Heart right ventricle (tissue), 16 donors: Measurements from ENCODE around the gene ACTN3. TPM values are rescaled to one million over a fixed set of nuclear protein-coding genes. Genes with fewer than 3 reads are reported as not detected.
"Not testable (repeated sequence)": the region's sequence is repeated elsewhere in the genome, so short reads cannot be mapped to it uniquely, and the experiment has no call there.

Experiments
- ATAC-seq, 8 donors: fragments of 200-7000 bp; cut with Tn5 transposase; one replicate each; pipeline ENCODE4 v1.9.1; 2020; ENCODE audit warnings: mild to moderate bottlenecking in 8 of 8, moderate library complexity in 8 of 8, moderate number of reproducible peaks in 1 of 8
- DNase-seq, 2 donors: peaks; one replicate each; pipeline ENCODE4 v3.0.0-alpha.2; 2020
- H3K27ac ChIP-seq, 10 donors: fragments of 200-600 bp; sonication (generic) in 2 of 10; one replicate each; pipeline versions ENCODE4 v1.5.0 to v1.8.0; 2020 to 2022; ENCODE audit warnings: mild to moderate bottlenecking in 3 of 10
- H3K27me3 ChIP-seq, 7 donors: fragments of 200-600 bp; one replicate each; pipeline ENCODE4 v1.8.0; 2021 to 2022; ENCODE audit warnings: mild to moderate bottlenecking in 2 of 7
- H3K36me3 ChIP-seq, 9 donors: fragments of 200-600 bp; sonication (generic) in 1 of 9; one replicate each; pipeline versions ENCODE4 v1.5.0 to v1.8.0; 2020 to 2022; ENCODE audit warnings: mild to moderate bottlenecking in 2 of 9
- H3K4me1 ChIP-seq, 9 donors: fragments of 200-600 bp; sonication (generic) in 1 of 9; one replicate each; pipeline versions ENCODE4 v1.5.0 to v1.8.0; 2020 to 2022; ENCODE audit warnings: mild to moderate bottlenecking in 4 of 9
- H3K4me3 ChIP-seq, 10 donors: fragments of 200-600 bp; sonication (generic) in 2 of 10; one replicate each; pipeline versions ENCODE4 v1.5.0 to v1.8.0; 2020 to 2022; ENCODE audit warnings: mild to moderate bottlenecking in 7 of 10, moderate library complexity in 2 of 10
- H3K9me3 ChIP-seq, 11 donors: fragments of 200-600 bp in 10 of 11; sonication (generic) in 2 of 11; one replicate each; pipeline versions ENCODE4 v1.5.0 to v1.8.0; 2013 to 2022; ENCODE audit warnings: mild to moderate bottlenecking in 2 of 11, control low read depth in 1 of 11, moderate library complexity in 1 of 11
- CTCF ChIP-seq, 9 donors: fragments of 200-600 bp; sonication (generic) in 2 of 9; IDR thresholded peaks; one replicate each; pipeline versions ENCODE4 v1.5.0 to v1.8.0; 2021 to 2022; ENCODE audit warnings: antibody characterized with exemption in 9 of 9, mild to moderate bottlenecking in 5 of 9, moderate library complexity in 1 of 9
- WGBS, 2 donors: extraction: QIAGEN DNeasy Blood & Tissue Kit; methylation state at CpG; one replicate each; pipeline ENCODE4 v1.1.7; 2013; ENCODE audit warnings: inconsistent platforms in 1 of 2; 5-methylcytosine and 5-hydroxymethylcytosine counted together
- intact Hi-C, 10 donors: fragments of 100-400 bp; cut with DNase I; formaldehyde crosslinking; loops; one replicate each; pipeline versions ENCODE4 v1.11.1 to v1.14.2; 2022
- polyA plus RNA-seq, 2 donors: library from polyadenylated mRNA; stranded (reverse); fragments of 200-250 nt; gene quantifications; one replicate each; pipeline ENCODE4 v1.2.3, GENCODE V29; 2013
- total RNA-seq, 10 donors: library from RNA; stranded (reverse); fragmentation: NEBNext Ultra II Directional in 3 of 10; extraction: Animal tissue kit (Norgen Biotek cat#: 25700) in 3 of 10; gene quantifications; one replicate each; pipeline versions ENCODE4 v1.2.1 to v1.2.4, GENCODE V29; 2021 to 2023
- donor health status: Arrhythmogenic right ventricular cardiomyopathy.
- donor health status: ischemic (EF 13 %, LVEDD 7.1; RV severe dilation, severe dysfunction).
- donor health status: healthy with polysubstance abuse.
- donor health status: DM: no; HTN: yes; CAD: no.
- donor health status: DM: no; HTN: no; CAD: no.
- donor health status: ischemic (EF 25% LVEDD 6.9; RV normal size, moderate dysfunction).
- donor health status: ischemic (EF 25% LVEDD 5.7; RV mildly dilated, moderate dysfunction).
- donor health status: healthy.
- donor health status: DM: yes; HTN: yes; CAD: no.
- donor health status: Ischemic cardiomyopathy.
- donor health status: ischemic (EF 35%, LVEDD 5.7; RV mildly dilated, moderate dysfunction).
- donor health status: nonischemic (EF 11% LVEDD 7.7; RV severe dilation, severe dysfunction).
- donor health status: DM: yes; HTN: yes; CAD: no.
- donor health status: PGD.
- donor health status: ischemic (EF 29% LVEDD 5.4; RV normal size, mild dysfunction).
- donor health status: nonischemic (EF 23%, LVEDD 6.1; RV moderate dilation, normal function).

The ACTN3 gene
- total and polyA plus RNA-seq, 12 donors = 0.03 to 0.24 TPM; not detected in 10

- Histone ChIP-seq H3K36me3 (no peaks in the 10 kb centered on the region), H3K4me3 (no peak overlapping the region), H3K27me3 (no peaks in the 10 kb centered on the region), H3K9me3 (peaks cover 0 to 13% (median 0%) of the 10 kb centered on the region in 11 donors), H3K27ac (no peak overlapping the region), H3K4me1 (peaks cover 0 to 8% (median 6%) of the 10 kb centered on the region in 9 donors)
- intact Hi-C loops = loop anchor here in 1 of 10 donors (5.0 kb wide), 1 partner anchor 96 kb away; the partner anchor contains the start of gene RBM4B
- ATAC-seq = no peak
- DNase-seq = no peak
- no peak for TF ChIP-seq CTCF (IDR thresholded peaks at IDR 0.05)
- 78 to 81% methylated on average over 3 of the region's 3 CpGs for WGBS, 2 donors
These were observed 34.6 kb downstream of the ACTN3 start for GRCh38 chr11:66581261-66581660.

GRCh38 chr11:66582565-66583147, 36.0 kb downstream of the ACTN3 start:
- H3K4me1 ChIP-seq, DNase-seq, H3K27ac ChIP-seq, H3K36me3 ChIP-seq, ATAC-seq, H3K4me3 ChIP-seq, H3K27me3 ChIP-seq: not testable (repeated sequence)
- WGBS, 2 donors = 85 to 86% methylated on average over 3 of the region's 3 CpGs
- peaks cover 0 to 13% (median 0%) of the 10 kb centered on the region in 11 donors for H3K9me3 ChIP-seq
- intact Hi-C loops = loop anchor here in 1 of 10 donors (5.0 kb wide), 1 partner anchor 95 kb away; the partner anchor contains the start of gene RBM4B

GRCh38 chr11:66585447-66585846, 38.7 kb downstream of the ACTN3 start:
- intact Hi-C loops, H3K27me3 ChIP-seq, DNase-seq, ATAC-seq, H3K4me3 ChIP-seq, H3K36me3 ChIP-seq, H3K27ac ChIP-seq, H3K4me1 ChIP-seq: not testable (repeated sequence)
- peaks cover 0 to 13% (median 0%) of the 10 kb centered on the region in 11 donors for H3K9me3 ChIP-seq
- 90 to 95% methylated on average over 1 of the region's 1 CpG for WGBS, 2 donors

GRCh38 chr11:66586136-66586535, 39.4 kb downstream of the ACTN3 start:
- Histone ChIP-seq H3K36me3 (no peaks in the 10 kb centered on the region), H3K4me3 (no peak overlapping the region), H3K27ac (no peak overlapping the region), H3K4me1 (no peaks in the 10 kb centered on the region), H3K27me3 (no peaks in the 10 kb centered on the region), H3K9me3 (peaks cover 0 to 13% (median 0%) of the 10 kb centered on the region in 11 donors)
- no peak for TF ChIP-seq CTCF (IDR thresholded peaks at IDR 0.05)
- DNase-seq (no peak), ATAC-seq (no peak)
- intact Hi-C loops = no loop called here
- 54 to 62% methylated on average over 2 of the region's 2 CpGs for WGBS, 2 donors

- intact Hi-C loops, H3K36me3 ChIP-seq, H3K9me3 ChIP-seq, DNase-seq, H3K4me3 ChIP-seq, H3K27ac ChIP-seq, ATAC-seq, H3K27me3 ChIP-seq: not testable (repeated sequence)
- peaks cover 3 to 22% (median 16%) of the 10 kb centered on the region in 9 donors for H3K4me1 ChIP-seq
- WGBS, 2 donors = 69 to 73% methylated on average over 2 of the region's 2 CpGs
These were observed 42.6 kb downstream of the ACTN3 start for GRCh38 chr11:66589315-66589714.
